ENCODE results near the gene ABCF2.

DNA sequence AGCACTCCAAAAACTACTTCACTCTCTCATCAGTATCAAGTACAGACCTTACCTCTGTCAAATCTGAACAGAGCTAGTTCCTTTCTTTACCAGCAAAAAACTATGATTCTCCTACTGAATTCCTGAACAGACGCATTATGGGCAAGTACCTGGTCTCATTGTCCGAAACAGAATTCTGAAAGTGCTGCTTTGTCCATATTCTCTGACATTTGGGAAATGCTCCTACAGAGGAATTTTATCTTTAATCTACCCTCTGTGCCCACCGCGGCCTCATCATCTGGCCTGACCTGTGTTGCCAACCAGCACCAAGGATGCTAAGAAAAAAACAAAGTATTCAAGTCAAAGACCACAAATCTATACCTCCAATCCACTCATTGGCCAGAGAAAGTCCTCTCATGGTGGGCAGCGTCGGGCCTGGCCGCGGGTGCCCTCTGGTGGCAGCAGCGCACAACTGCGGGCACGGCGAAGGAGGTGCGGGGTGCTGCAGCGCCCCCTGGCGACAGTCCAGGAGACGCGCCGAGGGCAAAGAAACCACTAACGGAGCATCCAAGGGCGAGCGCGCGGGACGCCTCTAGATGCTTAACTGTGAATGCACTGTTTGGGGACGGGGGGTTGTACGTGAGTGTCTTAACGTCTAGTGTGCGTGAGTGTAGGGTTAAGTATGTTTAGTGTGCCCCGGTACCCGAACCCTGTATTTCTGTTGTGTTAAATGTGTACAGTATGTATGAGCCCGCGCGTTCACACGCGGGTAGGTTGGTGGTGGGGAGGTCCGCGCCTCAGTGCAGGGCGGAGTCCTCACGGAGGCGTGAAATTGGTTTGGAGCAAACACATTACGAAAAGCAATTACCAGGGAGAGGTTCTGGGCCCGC, 54.5 kb downstream of the ABCF2 start:
- TF ChIP-seq, protein P1, sequence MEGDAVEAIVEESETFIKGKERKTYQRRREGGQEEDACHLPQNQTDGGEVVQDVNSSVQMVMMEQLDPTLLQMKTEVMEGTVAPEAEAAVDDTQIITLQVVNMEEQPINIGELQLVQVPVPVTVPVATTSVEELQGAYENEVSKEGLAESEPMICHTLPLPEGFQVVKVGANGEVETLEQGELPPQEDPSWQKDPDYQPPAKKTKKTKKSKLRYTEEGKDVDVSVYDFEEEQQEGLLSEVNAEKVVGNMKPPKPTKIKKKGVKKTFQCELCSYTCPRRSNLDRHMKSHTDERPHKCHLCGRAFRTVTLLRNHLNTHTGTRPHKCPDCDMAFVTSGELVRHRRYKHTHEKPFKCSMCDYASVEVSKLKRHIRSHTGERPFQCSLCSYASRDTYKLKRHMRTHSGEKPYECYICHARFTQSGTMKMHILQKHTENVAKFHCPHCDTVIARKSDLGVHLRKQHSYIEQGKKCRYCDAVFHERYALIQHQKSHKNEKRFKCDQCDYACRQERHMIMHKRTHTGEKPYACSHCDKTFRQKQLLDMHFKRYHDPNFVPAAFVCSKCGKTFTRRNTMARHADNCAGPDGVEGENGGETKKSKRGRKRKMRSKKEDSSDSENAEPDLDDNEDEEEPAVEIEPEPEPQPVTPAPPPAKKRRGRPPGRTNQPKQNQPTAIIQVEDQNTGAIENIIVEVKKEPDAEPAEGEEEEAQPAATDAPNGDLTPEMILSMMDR (CRISPR knock-in tag; IDR thresholded peaks at IDR 0.05), result peak; percentile 100
- no peak for TF ChIP-seq EP300 (IDR thresholded peaks at IDR 0.05; ENCODE audit: low read depth in 2 of 2, low read length in 2 of 2)
- TF ChIP-seq EP300 (CRISPR knock-in tag; IDR thresholded peaks at IDR 0.05; ENCODE audit: borderline replicate concordance), result no peak
- no peak for TF ChIP-seq JUN (CRISPR knock-in tag; IDR thresholded peaks at IDR 0.05)
- TF ChIP-seq, protein P2, sequence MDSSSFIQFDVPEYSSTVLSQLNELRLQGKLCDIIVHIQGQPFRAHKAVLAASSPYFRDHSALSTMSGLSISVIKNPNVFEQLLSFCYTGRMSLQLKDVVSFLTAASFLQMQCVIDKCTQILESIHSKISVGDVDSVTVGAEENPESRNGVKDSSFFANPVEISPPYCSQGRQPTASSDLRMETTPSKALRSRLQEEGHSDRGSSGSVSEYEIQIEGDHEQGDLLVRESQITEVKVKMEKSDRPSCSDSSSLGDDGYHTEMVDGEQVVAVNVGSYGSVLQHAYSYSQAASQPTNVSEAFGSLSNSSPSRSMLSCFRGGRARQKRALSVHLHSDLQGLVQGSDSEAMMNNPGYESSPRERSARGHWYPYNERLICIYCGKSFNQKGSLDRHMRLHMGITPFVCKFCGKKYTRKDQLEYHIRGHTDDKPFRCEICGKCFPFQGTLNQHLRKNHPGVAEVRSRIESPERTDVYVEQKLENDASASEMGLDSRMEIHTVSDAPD (CRISPR knock-in tag; IDR thresholded peaks at IDR 0.05), result no peak
- TF ChIP-seq, protein P3, sequence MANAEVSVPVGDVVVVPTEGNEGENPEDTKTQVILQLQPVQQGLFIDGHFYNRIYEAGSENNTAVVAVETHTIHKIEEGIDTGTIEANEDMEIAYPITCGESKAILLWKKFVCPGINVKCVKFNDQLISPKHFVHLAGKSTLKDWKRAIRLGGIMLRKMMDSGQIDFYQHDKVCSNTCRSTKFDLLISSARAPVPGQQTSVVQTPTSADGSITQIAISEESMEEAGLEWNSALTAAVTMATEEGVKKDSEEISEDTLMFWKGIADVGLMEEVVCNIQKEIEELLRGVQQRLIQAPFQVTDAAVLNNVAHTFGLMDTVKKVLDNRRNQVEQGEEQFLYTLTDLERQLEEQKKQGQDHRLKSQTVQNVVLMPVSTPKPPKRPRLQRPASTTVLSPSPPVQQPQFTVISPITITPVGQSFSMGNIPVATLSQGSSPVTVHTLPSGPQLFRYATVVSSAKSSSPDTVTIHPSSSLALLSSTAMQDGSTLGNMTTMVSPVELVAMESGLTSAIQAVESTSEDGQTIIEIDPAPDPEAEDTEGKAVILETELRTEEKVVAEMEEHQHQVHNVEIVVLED (CRISPR knock-in tag; IDR thresholded peaks at IDR 0.05; ENCODE audit: borderline replicate concordance), result peak; percentile 38; the same call in 1 of the 2 replicates
- TF ChIP-seq CHD4 (IDR thresholded peaks at IDR 0.05; ENCODE audit: borderline replicate concordance, low read length), result no peak
- TF ChIP-seq, protein P4, sequence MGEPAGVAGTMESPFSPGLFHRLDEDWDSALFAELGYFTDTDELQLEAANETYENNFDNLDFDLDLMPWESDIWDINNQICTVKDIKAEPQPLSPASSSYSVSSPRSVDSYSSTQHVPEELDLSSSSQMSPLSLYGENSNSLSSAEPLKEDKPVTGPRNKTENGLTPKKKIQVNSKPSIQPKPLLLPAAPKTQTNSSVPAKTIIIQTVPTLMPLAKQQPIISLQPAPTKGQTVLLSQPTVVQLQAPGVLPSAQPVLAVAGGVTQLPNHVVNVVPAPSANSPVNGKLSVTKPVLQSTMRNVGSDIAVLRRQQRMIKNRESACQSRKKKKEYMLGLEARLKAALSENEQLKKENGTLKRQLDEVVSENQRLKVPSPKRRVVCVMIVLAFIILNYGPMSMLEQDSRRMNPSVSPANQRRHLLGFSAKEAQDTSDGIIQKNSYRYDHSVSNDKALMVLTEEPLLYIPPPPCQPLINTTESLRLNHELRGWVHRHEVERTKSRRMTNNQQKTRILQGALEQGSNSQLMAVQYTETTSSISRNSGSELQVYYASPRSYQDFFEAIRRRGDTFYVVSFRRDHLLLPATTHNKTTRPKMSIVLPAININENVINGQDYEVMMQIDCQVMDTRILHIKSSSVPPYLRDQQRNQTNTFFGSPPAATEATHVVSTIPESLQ (CRISPR knock-in tag; conservative IDR thresholded peaks at IDR 0.05), result no peak
- TF ChIP-seq ZNF350 (CRISPR knock-in tag; IDR thresholded peaks at IDR 0.05; ENCODE audit: borderline replicate concordance, low read depth), result peak; percentile 70
- TF ChIP-seq POLR2AphosphoS5 (IDR thresholded peaks at IDR 0.05; ENCODE audit: low read depth, low read length), result no peak
- no peak for TF ChIP-seq KLF6 (CRISPR knock-in tag; IDR thresholded peaks at IDR 0.05)
